ENCODE results near the gene ZNF462. TPM values are rescaled to one million over a fixed set of nuclear protein-coding genes. Genes with fewer than 3 reads are reported as not detected.

Gene ZNF462
- total and polyA plus RNA-seq, 2 of the 4 experiments (the other 2 are of a cell fraction): 6.1 to 18.8 TPM

- Histone ChIP-seq H3K36me3 (ENCODE audit: control insufficient read depth, insufficient read depth, low read length) (no peaks in the 10 kb centered on the region), H3K56ac (ENCODE audit: extremely low read depth, insufficient read depth, low read length) (no peak overlapping the region), H3K9me3 (ENCODE audit: control insufficient read depth, insufficient read depth, low read length) (no peaks in the 10 kb centered on the region), H3K18ac (ENCODE audit: low read depth, low read length) (no peak overlapping the region), H3K9ac (ENCODE audit: low read depth, low read length) (no peak overlapping the region), H3K4ac (ENCODE audit: low read depth, low read length) (no peak overlapping the region), H4K20me1 (ENCODE audit: insufficient read depth, low read length) (no peaks in the 10 kb centered on the region), H3K79me1 (ENCODE audit: low read depth in 1 of 2, low read length in 2 of 2) (no peaks in the 10 kb centered on the region), H3K4me2 (ENCODE audit: low read depth, low read length) (no peak overlapping the region), H4K5ac (ENCODE audit: low read depth, low read length) (no peak overlapping the region), H3K4me3 (ENCODE audit: insufficient read depth, low read depth, low read length) (no peak overlapping the region), H4K8ac (ENCODE audit: low read depth in 2 of 2, low read length in 2 of 2) (no peak overlapping the region), H2AFZ (replicated peaks; ENCODE audit: low read length, poor library complexity) (no peak overlapping the region), H2BK5ac (ENCODE audit: low read depth, low read length, poor library complexity, severe bottlenecking) (no peak overlapping the region), H3K27ac (ENCODE audit: insufficient read depth, low read length) (no peak overlapping the region), H3K4me1 (ENCODE audit: control insufficient read depth, insufficient read depth, low read length) (no peaks in the 10 kb centered on the region), H2BK20ac (ENCODE audit: low read depth, low read length) (no peak overlapping the region), H2AK9ac (replicated peaks; ENCODE audit: low read depth, low read length, poor library complexity) (no peak overlapping the region), H3K23ac (ENCODE audit: low read depth, low read length) (no peak overlapping the region), H3K27me3 (ENCODE audit: control insufficient read depth, insufficient read depth, low read length) (peaks cover 4% of the 10 kb centered on the region), H3K14ac (replicated peaks; ENCODE audit: low read depth, low read length) (no peak overlapping the region), H2BK120ac (ENCODE audit: low read depth, low read length) (no peak overlapping the region), H4K91ac (ENCODE audit: insufficient read depth, low read depth, low read length) (no peak overlapping the region), H3K9me1 (ENCODE audit: insufficient read depth, low read length) (no peaks in the 10 kb centered on the region), H2BK15ac (ENCODE audit: low read depth, low read length) (no peak overlapping the region), H2AK5ac (ENCODE audit: low read depth, low read length) (no peak overlapping the region)
- ChIA-PET CTCF (no interaction called here), POLR2A (ENCODE audit: unreplicated experiment) (no interaction called here)
- intact Hi-C loops (cut with micrococcal nuclease): no loop called here
- DNase-seq: no peak
- TF ChIP-seq ELK1 (IDR thresholded peaks at IDR 0.05; ENCODE audit: borderline replicate concordance, low read depth, low read length) (no peak), CTCF (conservative IDR thresholded peaks at IDR 0.05; ENCODE audit: low read depth, low read length) (no peak), MXI1 (IDR thresholded peaks at IDR 0.05; ENCODE audit: borderline replicate concordance, low read depth, low read length) (no peak), USF2 (IDR thresholded peaks at IDR 0.05; ENCODE audit: low read depth, low read length) (no peak), RAD21 (IDR thresholded peaks at IDR 0.05; ENCODE audit: low read length) (no peak), CEBPB (IDR thresholded peaks at IDR 0.05; ENCODE audit: low read depth, low read length) (no peak), MAZ (IDR thresholded peaks at IDR 0.05; ENCODE audit: borderline replicate concordance, low read depth, low read length) (no peak), CHD1 (IDR thresholded peaks at IDR 0.05; ENCODE audit: low read depth, low read length) (no peak)
- dilution Hi-C loops (cut with HindIII; ENCODE audit: low sequenced_read_pairs, unreplicated experiment): no loop called here
- BruUV-seq (replicated peaks): no TSS peak
- WGBS, 2 experiments (ENCODE audit: extremely low coverage in 2 of 2, insufficient read length in 1 of 2): no CpG with 5 or more reads among the region's 2 CpGs
- ATAC-seq (ENCODE audit: low read depth): no peak
- in situ Hi-C loops (cut with MboI; ENCODE audit: low sequenced_read_pairs): no loop called here
Measured at GRCh38 chr9:107054146-107054545, 191.2 kb downstream of the ZNF462 start.
